Measurements from ENCODE around the gene KCNQ5. TPM values are rescaled to one million over a fixed set of nuclear protein-coding genes. Genes with fewer than 3 reads are reported as not detected.

The KCNQ5 gene
- total RNA-seq, 4 donors from 2014 or later: 0.14 to 1.2 (median 0.48) TPM; not detected in 1

DNA sequence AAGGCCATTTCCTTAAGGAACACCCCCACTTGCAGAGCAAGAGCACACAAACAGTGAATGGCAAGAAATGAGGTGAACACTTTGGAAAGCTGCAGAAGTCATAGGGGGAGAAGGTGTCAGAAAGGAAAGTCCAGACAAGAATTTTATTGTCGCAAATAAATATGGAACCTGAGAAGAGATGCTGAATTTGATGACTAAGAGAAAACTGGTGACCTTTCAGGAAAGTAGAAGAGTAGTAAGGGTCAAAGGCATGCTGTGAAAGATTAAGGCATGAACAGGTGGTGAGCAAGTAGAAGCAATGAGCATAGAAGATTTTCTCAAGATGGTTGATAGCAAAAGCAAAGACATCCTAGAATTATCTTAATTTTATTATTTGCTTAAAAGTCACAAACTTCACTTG is 194.2 kb downstream of the KCNQ5 start:
- Histone ChIP-seq H3K4me3 (no peak overlapping the region), H3K36me3 (no peaks in the 10 kb centered on the region), H3K27ac (no peak overlapping the region), H3K27me3 (no peaks in the 10 kb centered on the region), H3K4me1 (no peaks in the 10 kb centered on the region), H3K9me3 (no peaks in the 10 kb centered on the region)
- TF ChIP-seq, protein P1, sequence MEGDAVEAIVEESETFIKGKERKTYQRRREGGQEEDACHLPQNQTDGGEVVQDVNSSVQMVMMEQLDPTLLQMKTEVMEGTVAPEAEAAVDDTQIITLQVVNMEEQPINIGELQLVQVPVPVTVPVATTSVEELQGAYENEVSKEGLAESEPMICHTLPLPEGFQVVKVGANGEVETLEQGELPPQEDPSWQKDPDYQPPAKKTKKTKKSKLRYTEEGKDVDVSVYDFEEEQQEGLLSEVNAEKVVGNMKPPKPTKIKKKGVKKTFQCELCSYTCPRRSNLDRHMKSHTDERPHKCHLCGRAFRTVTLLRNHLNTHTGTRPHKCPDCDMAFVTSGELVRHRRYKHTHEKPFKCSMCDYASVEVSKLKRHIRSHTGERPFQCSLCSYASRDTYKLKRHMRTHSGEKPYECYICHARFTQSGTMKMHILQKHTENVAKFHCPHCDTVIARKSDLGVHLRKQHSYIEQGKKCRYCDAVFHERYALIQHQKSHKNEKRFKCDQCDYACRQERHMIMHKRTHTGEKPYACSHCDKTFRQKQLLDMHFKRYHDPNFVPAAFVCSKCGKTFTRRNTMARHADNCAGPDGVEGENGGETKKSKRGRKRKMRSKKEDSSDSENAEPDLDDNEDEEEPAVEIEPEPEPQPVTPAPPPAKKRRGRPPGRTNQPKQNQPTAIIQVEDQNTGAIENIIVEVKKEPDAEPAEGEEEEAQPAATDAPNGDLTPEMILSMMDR (IDR thresholded peaks at IDR 0.05): no peak
- no peak for TF ChIP-seq POLR2AphosphoS5 (IDR thresholded peaks at IDR 0.05)
- no peak for TF ChIP-seq POLR2A (IDR thresholded peaks at IDR 0.05)
- TF ChIP-seq EP300 (IDR thresholded peaks at IDR 0.05; ENCODE audit: low read depth): no peak
- DNase-seq: no peak
- in situ Hi-C loops (cut with MboI; ENCODE audit: low pct_ligation_motif_present in 1 of 4, low pct_unique_long_range_greater_than_20kb in 1 of 4, low sequenced_read_pairs in 3 of 4): no loop called here
- intact Hi-C loops (cut with DNase I; ENCODE audit: low total_unique reads): no loop called here
- 100% methylated on average over 1 of the region's 1 CpG for WGBS, 2 donors (ENCODE audit: low coverage in 1 of 2)

DNA sequence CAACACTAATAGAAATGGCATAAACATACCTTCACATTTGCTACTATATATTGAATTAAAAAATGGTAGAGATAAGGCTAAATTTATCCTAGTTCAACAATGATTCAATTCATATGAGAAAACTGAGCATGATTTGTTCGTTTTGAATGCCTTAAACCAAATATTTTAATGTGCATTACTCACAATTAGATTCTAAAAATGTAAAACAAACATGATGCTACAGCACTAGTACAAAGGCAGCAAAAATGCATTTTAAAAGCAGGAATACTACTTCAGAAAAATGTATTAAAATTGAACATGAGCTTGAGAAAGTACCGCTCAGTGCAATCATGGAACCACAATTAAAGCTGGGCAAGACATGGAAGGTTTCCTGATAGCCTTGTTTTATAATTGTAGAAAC is 195.3 kb downstream of the KCNQ5 start:
- H3K4me1 ChIP-seq: no peaks in the 10 kb centered on the region
- WGBS, 2 donors (ENCODE audit: low coverage in 1 of 2): 74 to 75% methylated on average over 2 of the region's 2 CpGs
- no peak overlapping the region for H3K4me3 ChIP-seq
- TF ChIP-seq, protein P1 (IDR thresholded peaks at IDR 0.05): no peak
- TF ChIP-seq POLR2A (IDR thresholded peaks at IDR 0.05): no peak
- DNase-seq: no peak
- H3K36me3 ChIP-seq: no peaks in the 10 kb centered on the region
- H3K9me3 ChIP-seq: no peaks in the 10 kb centered on the region
- intact Hi-C loops (cut with DNase I; ENCODE audit: low total_unique reads): no loop called here
- no peaks in the 10 kb centered on the region for H3K27me3 ChIP-seq
- in situ Hi-C loops (cut with MboI; ENCODE audit: low pct_ligation_motif_present in 1 of 4, low pct_unique_long_range_greater_than_20kb in 1 of 4, low sequenced_read_pairs in 3 of 4): no loop called here
- no peak overlapping the region for H3K27ac ChIP-seq

DNA sequence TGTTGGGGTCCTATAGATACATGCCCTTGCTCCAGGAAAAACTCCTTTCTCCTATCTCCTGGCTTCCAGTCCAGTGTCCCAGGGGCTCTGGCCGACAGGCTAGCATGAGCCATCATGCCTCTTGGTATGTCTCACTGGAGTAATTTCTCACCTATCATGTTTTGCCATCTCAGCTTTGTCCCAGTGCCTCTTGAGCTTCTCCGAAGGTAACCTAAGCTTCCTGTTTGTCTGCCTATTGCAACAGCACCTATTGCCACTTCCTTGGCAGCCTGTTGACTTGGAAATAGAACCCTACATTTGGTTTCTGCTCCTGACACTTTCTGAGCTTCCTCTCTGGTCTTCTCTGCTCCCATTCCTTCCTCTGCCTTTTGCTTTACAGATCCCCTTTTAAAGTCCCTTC is 197.7 kb downstream of the KCNQ5 start:
- no peaks in the 10 kb centered on the region for H3K36me3 ChIP-seq
- in situ Hi-C loops (cut with MboI; ENCODE audit: low pct_ligation_motif_present in 1 of 4, low pct_unique_long_range_greater_than_20kb in 1 of 4, low sequenced_read_pairs in 3 of 4): no loop called here
- no peaks in the 10 kb centered on the region for H3K4me1 ChIP-seq
- H3K27me3 ChIP-seq: no peaks in the 10 kb centered on the region
- no peaks in the 10 kb centered on the region for H3K9me3 ChIP-seq
- DNase-seq: no peak
- TF ChIP-seq EP300 (IDR thresholded peaks at IDR 0.05; ENCODE audit: low read depth) (no peak), POLR2A (IDR thresholded peaks at IDR 0.05) (no peak), POLR2AphosphoS5 (IDR thresholded peaks at IDR 0.05) (no peak)
- intact Hi-C loops (cut with DNase I; ENCODE audit: low total_unique reads): no loop called here
- WGBS, 2 donors (ENCODE audit: low coverage in 1 of 2): 72% methylated on average over 2 of the region's 2 CpGs; no CpG with 5 or more reads in 1 of the 2 donors
- no peak overlapping the region for H3K4me3 ChIP-seq
- H3K27ac ChIP-seq: no peak overlapping the region

DNA sequence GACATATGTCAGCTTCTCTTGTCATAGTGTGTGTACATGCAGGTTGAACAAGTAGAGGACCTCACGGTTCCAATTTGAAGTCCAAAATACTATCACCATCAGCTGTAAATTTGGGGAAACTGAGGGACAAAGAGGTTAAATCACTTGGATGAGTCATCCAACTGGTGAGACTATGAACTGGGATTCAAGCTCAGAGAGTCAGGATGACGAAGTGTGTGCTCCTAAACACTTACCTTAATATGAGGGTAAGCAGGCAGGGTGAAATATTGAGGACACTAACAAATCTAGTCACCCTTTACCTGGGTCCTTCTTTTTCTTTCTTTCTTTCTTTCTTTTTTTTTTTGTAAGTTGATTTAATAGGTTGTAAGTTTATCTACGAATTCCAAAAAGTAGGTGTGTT is 198.3 kb downstream of the KCNQ5 start:
- no peaks in the 10 kb centered on the region for H3K27me3 ChIP-seq
- no peaks in the 10 kb centered on the region for H3K9me3 ChIP-seq
- 66 to 73% methylated on average over 3 of the region's 3 CpGs for WGBS, 2 donors (ENCODE audit: low coverage in 1 of 2)
- in situ Hi-C loops (cut with MboI; ENCODE audit: low pct_ligation_motif_present in 1 of 4, low pct_unique_long_range_greater_than_20kb in 1 of 4, low sequenced_read_pairs in 3 of 4) (no loop called here), intact Hi-C loops (cut with DNase I; ENCODE audit: low total_unique reads) (no loop called here)
- H3K36me3 ChIP-seq: no peaks in the 10 kb centered on the region
- TF ChIP-seq POLR2AphosphoS5 (IDR thresholded peaks at IDR 0.05) (no peak), POLR2A (IDR thresholded peaks at IDR 0.05) (no peak), EP300 (IDR thresholded peaks at IDR 0.05; ENCODE audit: low read depth) (no peak)
- TF ChIP-seq, protein P1 (IDR thresholded peaks at IDR 0.05): no peak
- H3K27ac ChIP-seq: no peak overlapping the region
- no peak overlapping the region for H3K4me3 ChIP-seq
- no peaks in the 10 kb centered on the region for H3K4me1 ChIP-seq
- DNase-seq: no peak

DNA sequence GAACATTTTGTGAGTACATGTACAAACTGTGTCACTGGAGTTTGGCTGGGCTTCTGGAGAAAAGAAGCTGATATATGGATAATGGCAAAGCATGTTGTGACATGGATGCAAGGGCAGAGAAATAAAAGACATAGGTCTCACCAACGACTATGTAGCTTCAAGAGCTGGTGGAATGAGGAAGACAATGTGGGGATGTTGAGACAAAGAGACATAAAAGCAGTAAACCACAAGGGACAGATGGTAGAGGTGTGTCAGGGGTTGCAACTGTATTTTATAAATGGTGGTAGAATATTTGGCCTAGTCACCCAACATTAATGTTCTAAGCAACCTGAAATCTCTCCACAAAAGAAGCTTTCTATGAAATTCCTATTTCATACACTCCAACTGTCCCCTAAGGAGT is 199.0 kb downstream of the KCNQ5 start:
- in situ Hi-C loops (cut with MboI; ENCODE audit: low pct_ligation_motif_present in 1 of 4, low pct_unique_long_range_greater_than_20kb in 1 of 4, low sequenced_read_pairs in 3 of 4): no loop called here
- Histone ChIP-seq H3K36me3 (no peaks in the 10 kb centered on the region), H3K9me3 (no peaks in the 10 kb centered on the region), H3K27me3 (no peaks in the 10 kb centered on the region), H3K4me3 (no peak overlapping the region), H3K27ac (no peak overlapping the region), H3K4me1 (no peaks in the 10 kb centered on the region)
- 24 to 27% methylated on average over 1 of the region's 1 CpG for WGBS, 2 donors (ENCODE audit: low coverage in 1 of 2)
- DNase-seq: no peak
- no peak for TF ChIP-seq POLR2AphosphoS5 (IDR thresholded peaks at IDR 0.05)
- intact Hi-C loops (cut with DNase I; ENCODE audit: low total_unique reads): no loop called here

Measured in transverse colon (tissue), 4 donors.